ENCODE data around the gene EEF2K. TPM values are rescaled to one million over a fixed set of nuclear protein-coding genes. Genes with fewer than 3 reads are reported as not detected.

The EEF2K gene
- total and polyA plus RNA-seq, 2 of the 13 experiments (the other 11 are each of a cell fraction or from before 2014, with no cell fraction given), result 22.0 to 23.8 TPM

DNA sequence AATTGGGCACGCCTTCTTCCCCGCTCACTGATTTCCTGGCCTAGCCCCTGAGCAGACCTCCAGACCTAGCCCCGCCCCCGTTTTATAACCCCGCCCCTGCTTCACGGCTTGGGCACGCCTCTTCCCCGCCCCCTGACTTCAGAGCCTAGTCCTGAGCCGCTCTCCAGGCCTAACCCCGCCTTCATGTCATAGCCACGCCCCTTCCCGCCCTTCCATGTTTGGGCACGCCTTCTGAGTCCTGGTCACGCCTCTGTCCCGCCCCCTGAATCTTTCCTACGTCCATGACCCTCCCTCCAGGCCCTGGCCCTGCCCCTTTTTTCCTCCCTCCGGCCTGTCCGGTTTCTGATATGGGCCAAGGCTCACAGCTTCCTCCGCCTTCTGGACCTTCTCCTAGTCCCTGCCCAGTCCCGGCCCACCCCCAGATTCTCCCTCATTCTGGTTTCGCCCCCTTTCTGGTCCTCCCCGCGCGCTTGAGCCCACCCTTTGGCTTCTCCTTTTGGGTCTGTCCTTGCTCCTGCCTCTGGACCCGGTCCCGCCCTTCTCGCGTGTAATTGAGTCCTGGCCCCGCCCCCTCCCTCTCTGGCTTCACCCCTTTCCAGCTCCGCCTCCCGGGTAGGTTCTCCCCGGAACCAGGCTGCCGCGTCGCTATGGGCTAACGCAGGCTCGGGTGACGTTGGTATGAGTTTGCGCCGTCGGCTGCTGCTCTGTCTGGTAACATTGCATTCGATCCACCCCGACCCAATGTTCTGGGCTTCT lies 15.1 kb upstream of the EEF2K start (continued):
- TF ChIP-seq, protein P1, sequence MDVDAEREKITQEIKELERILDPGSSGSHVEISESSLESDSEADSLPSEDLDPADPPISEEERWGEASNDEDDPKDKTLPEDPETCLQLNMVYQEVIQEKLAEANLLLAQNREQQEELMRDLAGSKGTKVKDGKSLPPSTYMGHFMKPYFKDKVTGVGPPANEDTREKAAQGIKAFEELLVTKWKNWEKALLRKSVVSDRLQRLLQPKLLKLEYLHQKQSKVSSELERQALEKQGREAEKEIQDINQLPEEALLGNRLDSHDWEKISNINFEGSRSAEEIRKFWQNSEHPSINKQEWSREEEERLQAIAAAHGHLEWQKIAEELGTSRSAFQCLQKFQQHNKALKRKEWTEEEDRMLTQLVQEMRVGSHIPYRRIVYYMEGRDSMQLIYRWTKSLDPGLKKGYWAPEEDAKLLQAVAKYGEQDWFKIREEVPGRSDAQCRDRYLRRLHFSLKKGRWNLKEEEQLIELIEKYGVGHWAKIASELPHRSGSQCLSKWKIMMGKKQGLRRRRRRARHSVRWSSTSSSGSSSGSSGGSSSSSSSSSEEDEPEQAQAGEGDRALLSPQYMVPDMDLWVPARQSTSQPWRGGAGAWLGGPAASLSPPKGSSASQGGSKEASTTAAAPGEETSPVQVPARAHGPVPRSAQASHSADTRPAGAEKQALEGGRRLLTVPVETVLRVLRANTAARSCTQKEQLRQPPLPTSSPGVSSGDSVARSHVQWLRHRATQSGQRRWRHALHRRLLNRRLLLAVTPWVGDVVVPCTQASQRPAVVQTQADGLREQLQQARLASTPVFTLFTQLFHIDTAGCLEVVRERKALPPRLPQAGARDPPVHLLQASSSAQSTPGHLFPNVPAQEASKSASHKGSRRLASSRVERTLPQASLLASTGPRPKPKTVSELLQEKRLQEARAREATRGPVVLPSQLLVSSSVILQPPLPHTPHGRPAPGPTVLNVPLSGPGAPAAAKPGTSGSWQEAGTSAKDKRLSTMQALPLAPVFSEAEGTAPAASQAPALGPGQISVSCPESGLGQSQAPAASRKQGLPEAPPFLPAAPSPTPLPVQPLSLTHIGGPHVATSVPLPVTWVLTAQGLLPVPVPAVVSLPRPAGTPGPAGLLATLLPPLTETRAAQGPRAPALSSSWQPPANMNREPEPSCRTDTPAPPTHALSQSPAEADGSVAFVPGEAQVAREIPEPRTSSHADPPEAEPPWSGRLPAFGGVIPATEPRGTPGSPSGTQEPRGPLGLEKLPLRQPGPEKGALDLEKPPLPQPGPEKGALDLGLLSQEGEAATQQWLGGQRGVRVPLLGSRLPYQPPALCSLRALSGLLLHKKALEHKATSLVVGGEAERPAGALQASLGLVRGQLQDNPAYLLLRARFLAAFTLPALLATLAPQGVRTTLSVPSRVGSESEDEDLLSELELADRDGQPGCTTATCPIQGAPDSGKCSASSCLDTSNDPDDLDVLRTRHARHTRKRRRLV (CRISPR knock-in tag; IDR thresholded peaks at IDR 0.05), result peak; percentile 39; the same call in 1 of the 2 replicates
- TF ChIP-seq ZNF501 (CRISPR knock-in tag; IDR thresholded peaks at IDR 0.05) (peak; percentile 83), SALL2 (CRISPR knock-in tag; IDR thresholded peaks at IDR 0.05) (peak; percentile 68; the same call in 1 of the 2 replicates), HNRNPLL (IDR thresholded peaks at IDR 0.05; ENCODE audit: low read depth, low read length, poor library complexity, severe bottlenecking) (peak; percentile 86), CREB1 (IDR thresholded peaks at IDR 0.05) (peak; percentile 90), CREB1 (CRISPR knock-in tag; IDR thresholded peaks at IDR 0.05) (no peak), ZNF274 (CRISPR knock-in tag; IDR thresholded peaks at IDR 0.05) (peak; percentile 95), CBFB (CRISPR knock-in tag; IDR thresholded peaks at IDR 0.05) (peak; percentile 68; the same call in 1 of the 2 replicates), CREM (IDR thresholded peaks at IDR 0.05) (peak; percentile 86), CREM (CRISPR knock-in tag; IDR thresholded peaks at IDR 0.05) (0 out of 2 replicates have a peak, but pooled peaks have one; percentile 44), XBP1 (CRISPR knock-in tag; IDR thresholded peaks at IDR 0.05) (no peak; the same call in 1 of the 2 replicates), SYNCRIP (IDR thresholded peaks at IDR 0.05; ENCODE audit: insufficient read depth, low read depth, low read length) (no peak), ZNF335 (CRISPR knock-in tag; IDR thresholded peaks at IDR 0.05) (no peak), JUN (CRISPR knock-in tag; IDR thresholded peaks at IDR 0.05) (no peak), ZNF333 (CRISPR knock-in tag; IDR thresholded peaks at IDR 0.05; ENCODE audit: borderline replicate concordance) (no peak)
- TF ChIP-seq, protein P2, sequence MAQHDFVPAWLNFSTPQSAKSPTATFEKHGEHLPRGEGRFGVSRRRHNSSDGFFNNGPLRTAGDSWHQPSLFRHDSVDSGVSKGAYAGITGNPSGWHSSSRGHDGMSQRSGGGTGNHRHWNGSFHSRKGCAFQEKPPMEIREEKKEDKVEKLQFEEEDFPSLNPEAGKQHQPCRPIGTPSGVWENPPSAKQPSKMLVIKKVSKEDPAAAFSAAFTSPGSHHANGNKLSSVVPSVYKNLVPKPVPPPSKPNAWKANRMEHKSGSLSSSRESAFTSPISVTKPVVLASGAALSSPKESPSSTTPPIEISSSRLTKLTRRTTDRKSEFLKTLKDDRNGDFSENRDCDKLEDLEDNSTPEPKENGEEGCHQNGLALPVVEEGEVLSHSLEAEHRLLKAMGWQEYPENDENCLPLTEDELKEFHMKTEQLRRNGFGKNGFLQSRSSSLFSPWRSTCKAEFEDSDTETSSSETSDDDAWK (CRISPR knock-in tag; IDR thresholded peaks at IDR 0.05), result no peak
- TF ChIP-seq, protein P3, sequence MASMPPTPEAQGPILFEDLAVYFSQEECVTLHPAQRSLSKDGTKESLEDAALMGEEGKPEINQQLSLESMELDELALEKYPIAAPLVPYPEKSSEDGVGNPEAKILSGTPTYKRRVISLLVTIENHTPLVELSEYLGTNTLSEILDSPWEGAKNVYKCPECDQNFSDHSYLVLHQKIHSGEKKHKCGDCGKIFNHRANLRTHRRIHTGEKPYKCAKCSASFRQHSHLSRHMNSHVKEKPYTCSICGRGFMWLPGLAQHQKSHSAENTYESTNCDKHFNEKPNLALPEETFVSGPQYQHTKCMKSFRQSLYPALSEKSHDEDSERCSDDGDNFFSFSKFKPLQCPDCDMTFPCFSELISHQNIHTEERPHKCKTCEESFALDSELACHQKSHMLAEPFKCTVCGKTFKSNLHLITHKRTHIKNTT (CRISPR knock-in tag; IDR thresholded peaks at IDR 0.05), result no peak
- TF ChIP-seq, protein P4, sequence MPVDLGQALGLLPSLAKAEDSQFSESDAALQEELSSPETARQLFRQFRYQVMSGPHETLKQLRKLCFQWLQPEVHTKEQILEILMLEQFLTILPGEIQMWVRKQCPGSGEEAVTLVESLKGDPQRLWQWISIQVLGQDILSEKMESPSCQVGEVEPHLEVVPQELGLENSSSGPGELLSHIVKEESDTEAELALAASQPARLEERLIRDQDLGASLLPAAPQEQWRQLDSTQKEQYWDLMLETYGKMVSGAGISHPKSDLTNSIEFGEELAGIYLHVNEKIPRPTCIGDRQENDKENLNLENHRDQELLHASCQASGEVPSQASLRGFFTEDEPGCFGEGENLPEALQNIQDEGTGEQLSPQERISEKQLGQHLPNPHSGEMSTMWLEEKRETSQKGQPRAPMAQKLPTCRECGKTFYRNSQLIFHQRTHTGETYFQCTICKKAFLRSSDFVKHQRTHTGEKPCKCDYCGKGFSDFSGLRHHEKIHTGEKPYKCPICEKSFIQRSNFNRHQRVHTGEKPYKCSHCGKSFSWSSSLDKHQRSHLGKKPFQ (CRISPR knock-in tag; IDR thresholded peaks at IDR 0.05; ENCODE audit: insufficient replicate concordance), result no peak
- TF ChIP-seq, protein P5, sequence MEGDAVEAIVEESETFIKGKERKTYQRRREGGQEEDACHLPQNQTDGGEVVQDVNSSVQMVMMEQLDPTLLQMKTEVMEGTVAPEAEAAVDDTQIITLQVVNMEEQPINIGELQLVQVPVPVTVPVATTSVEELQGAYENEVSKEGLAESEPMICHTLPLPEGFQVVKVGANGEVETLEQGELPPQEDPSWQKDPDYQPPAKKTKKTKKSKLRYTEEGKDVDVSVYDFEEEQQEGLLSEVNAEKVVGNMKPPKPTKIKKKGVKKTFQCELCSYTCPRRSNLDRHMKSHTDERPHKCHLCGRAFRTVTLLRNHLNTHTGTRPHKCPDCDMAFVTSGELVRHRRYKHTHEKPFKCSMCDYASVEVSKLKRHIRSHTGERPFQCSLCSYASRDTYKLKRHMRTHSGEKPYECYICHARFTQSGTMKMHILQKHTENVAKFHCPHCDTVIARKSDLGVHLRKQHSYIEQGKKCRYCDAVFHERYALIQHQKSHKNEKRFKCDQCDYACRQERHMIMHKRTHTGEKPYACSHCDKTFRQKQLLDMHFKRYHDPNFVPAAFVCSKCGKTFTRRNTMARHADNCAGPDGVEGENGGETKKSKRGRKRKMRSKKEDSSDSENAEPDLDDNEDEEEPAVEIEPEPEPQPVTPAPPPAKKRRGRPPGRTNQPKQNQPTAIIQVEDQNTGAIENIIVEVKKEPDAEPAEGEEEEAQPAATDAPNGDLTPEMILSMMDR (CRISPR knock-in tag; IDR thresholded peaks at IDR 0.05), result no peak

Data from HepG2 (cell line).